Mononuclear cell (primary cell): ENCODE data around the gene KRTAP10-2. TPM values are rescaled to one million over a fixed set of nuclear protein-coding genes. Genes with fewer than 3 reads are reported as not detected.
"Not testable (repeated sequence)": the region's sequence is repeated elsewhere in the genome, so short reads cannot be mapped to it uniquely, and the experiment has no call there.

Source experiments
- H3K27me3 ChIP-seq: 2 replicates; pipeline ENCODE4 v1.6.0; 2011; ENCODE audit warnings: low read length, control low read depth; ENCODE audit not compliant: insufficient read depth
- H3K4me1 ChIP-seq: 2 replicates; pipeline ENCODE4 v1.5.1; 2011; ENCODE audit warnings: mild to moderate bottlenecking, low read length, control low read depth; ENCODE audit not compliant: insufficient read depth
- H3K4me3 ChIP-seq: 2 replicates; pipeline ENCODE4 v1.5.1; 2011; ENCODE audit warnings: mild to moderate bottlenecking, low read length, moderate library complexity
- H3K9me3 ChIP-seq: 2 replicates; pipeline ENCODE4 v1.5.1; 2011; ENCODE audit warnings: low read depth, mild to moderate bottlenecking, control low read depth, low read length
- total RNA-seq: library from RNA; depleted of rRNA; stranded (reverse); fragments of >200 nt; gene quantifications from one replicate; pipeline ENCODE4 v1.2.3, GENCODE V29; 2012

The KRTAP10-2 gene
- total RNA-seq, 1 donor, result not detected

- Histone ChIP-seq H3K4me3 (no peak overlapping the region), H3K9me3 (no peaks in the 10 kb centered on the region), H3K4me1 (peaks cover 10% of the 10 kb centered on the region), H3K27me3 (no peaks in the 10 kb centered on the region)
Observed at GRCh38 chr21:44511938-44512275, 39.4 kb downstream of the KRTAP10-2 start.

- no peaks in the 10 kb centered on the region for H3K9me3 ChIP-seq
- no peak overlapping the region for H3K4me3 ChIP-seq
Observed at GRCh38 chr21:44511219-44511937, 39.9 kb downstream of the KRTAP10-2 start.

DNA sequence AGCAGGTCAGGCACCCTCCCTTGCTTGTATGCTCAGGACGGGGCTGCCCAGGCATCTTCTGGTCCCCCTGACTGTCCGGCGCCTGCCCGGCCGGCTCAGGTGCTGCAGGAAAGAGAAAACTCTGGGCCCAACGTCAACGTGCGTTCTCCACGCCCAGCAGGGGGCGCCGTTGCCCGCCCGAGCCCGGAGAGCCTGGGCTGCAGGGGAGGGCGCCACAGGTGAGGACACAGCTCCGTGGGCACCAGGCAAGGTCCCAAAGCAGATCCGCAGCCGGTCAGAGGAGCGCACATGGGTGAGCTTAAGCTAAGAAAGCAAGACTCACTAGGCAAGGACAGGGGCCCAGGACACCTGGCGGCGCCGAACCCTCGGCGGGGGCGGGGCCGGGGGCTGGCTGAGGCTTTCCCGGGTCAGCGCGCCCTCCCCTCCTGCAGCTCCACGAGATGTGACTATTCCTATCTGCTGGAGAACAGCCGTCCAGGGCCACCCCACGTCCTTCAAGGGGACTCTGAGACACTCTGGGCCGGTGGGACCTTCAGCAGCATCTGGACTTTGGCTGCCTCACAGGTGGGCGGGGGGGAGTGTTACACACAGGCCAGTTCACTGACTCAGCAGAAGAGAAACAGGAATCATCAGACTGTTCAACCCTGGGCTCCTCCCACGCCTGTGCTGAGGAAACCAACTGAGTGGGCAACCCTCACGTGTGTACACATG, 40.6 kb downstream of the KRTAP10-2 start:
- peak overlapping the region; percentile 15 for H3K4me3 ChIP-seq

More at GRCh38 chr21:44511219-44511937, 39.9 kb downstream of the KRTAP10-2 start:
- Histone ChIP-seq H3K27me3 (no peaks in the 10 kb centered on the region), H3K4me1 (peaks cover 10% of the 10 kb centered on the region)

DNA sequence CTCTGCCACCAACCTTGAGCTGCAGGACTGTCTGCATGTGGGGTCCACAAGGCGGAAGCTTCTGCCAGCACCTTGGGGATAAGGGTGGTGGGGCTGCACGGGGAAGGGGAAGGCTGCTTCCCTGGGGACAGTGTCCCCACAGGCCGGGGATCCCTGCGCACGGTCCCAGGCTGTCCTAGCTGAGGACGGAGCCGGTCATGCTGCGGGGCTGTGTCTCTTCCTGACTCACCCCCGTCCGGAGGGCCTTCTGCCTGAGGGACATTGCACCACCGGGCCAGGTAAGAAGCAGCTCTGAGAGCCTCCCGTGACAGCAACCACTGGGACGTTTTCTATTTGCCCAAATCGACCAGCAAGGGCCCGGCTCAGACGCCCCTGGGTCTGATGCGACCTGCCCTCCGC, 41.2 kb downstream of the KRTAP10-2 start:
- H3K27me3 ChIP-seq, result no peaks in the 10 kb centered on the region
- H3K4me3 ChIP-seq, result no peak overlapping the region
- peaks cover 10% of the 10 kb centered on the region for H3K4me1 ChIP-seq
- no peaks in the 10 kb centered on the region for H3K9me3 ChIP-seq

More for the DNA sequence above, 40.6 kb downstream of the KRTAP10-2 start:
- H3K9me3 ChIP-seq, result no peaks in the 10 kb centered on the region
- no peaks in the 10 kb centered on the region for H3K27me3 ChIP-seq
- H3K4me1 ChIP-seq, result peaks cover 10% of the 10 kb centered on the region

DNA sequence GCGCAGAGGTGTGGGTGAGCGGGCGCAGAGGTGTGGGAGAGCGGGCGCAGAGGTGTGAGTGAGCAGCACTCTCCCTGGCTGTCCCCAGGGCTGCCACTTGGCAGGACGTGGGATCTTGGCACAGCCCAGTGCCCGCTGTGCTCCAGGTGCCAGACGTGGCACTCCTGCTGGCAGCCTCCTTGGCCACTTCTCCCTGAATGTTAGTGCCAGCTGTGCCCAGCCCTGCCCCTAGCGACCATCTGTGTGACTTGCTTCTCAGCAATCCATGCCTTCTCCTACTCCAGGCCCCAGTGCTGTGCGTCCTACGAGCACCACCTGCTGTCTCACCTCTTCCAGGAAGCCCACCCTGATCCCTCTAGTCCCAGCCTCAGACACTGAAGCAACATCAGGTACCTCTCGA, 41.8 kb downstream of the KRTAP10-2 start:
- H3K4me3 ChIP-seq, result no peak overlapping the region
- H3K4me1 ChIP-seq, result peaks cover 10% of the 10 kb centered on the region
- no peaks in the 10 kb centered on the region for H3K9me3 ChIP-seq
- H3K27me3 ChIP-seq, result no peaks in the 10 kb centered on the region

GRCh38 chr21:44508711-44509445, 42.4 kb downstream of the KRTAP10-2 start:
- Histone ChIP-seq H3K27me3 (no peaks in the 10 kb centered on the region), H3K4me3 (no peak overlapping the region), H3K4me1 (peaks cover 14% of the 10 kb centered on the region), H3K9me3 (no peaks in the 10 kb centered on the region)

DNA sequence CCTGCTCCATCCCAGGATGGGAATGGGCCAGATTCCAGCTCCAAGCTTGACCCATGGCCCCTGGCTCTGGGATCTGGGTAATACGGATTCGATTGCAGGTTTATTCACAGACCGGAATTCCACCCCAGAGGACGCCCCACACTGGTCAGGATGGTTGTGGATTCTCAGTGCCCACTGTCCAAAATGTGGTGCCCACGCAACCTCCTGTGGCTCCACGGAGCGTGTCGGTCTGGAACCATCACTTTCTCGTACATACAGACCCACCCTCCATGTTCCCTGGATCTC, 42.9 kb downstream of the KRTAP10-2 start:
- Histone ChIP-seq H3K9me3 (no peaks in the 10 kb centered on the region), H3K4me1 (peaks cover 14% of the 10 kb centered on the region), H3K4me3 (no peak overlapping the region), H3K27me3 (no peaks in the 10 kb centered on the region)

DNA sequence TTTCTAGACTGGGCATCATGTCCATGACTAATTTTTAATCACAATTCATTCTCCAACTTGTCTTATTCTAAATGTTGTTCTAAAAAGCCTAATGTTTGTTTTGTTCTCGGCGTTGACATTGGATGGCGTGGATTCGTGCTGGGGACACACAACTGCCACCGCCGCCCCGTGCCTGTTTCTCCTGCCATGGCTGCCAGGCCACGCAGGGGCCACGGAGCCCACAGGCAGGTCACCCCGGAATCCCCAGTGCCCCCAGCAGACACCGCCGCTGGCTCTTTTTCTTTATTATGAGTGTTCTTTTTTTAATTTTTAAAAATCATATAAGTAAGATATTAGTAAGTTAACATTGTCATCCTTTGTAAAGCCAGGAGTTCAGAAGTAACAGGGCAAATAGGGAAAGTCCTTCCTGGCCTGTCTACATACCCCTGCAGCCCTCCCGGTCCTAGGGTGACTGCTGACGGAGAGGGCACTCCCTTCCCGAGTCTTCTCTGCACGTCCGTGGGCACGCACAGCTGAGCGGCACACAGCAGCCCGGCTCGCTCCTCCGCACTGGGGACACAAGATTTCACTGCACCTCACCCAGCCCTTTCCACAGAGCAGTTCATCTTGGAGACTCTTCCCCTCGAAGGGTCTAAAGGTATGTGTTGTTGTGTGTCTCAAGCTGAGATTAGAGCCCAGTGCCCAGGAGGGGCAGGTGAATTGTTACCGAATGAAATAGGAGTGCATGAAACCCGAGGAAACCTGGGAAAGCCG, 43.5 kb downstream of the KRTAP10-2 start:
- Histone ChIP-seq H3K27me3 (no peaks in the 10 kb centered on the region), H3K4me1 (peaks cover 14% of the 10 kb centered on the region), H3K9me3 (no peaks in the 10 kb centered on the region), H3K4me3 (no peak overlapping the region)

GRCh38 chr21:44506279-44507255, 44.7 kb downstream of the KRTAP10-2 start:
- Histone ChIP-seq H3K4me1 (peaks cover 14% of the 10 kb centered on the region), H3K9me3 (no peaks in the 10 kb centered on the region), H3K4me3 (no peak overlapping the region), H3K27me3 (no peaks in the 10 kb centered on the region)

DNA sequence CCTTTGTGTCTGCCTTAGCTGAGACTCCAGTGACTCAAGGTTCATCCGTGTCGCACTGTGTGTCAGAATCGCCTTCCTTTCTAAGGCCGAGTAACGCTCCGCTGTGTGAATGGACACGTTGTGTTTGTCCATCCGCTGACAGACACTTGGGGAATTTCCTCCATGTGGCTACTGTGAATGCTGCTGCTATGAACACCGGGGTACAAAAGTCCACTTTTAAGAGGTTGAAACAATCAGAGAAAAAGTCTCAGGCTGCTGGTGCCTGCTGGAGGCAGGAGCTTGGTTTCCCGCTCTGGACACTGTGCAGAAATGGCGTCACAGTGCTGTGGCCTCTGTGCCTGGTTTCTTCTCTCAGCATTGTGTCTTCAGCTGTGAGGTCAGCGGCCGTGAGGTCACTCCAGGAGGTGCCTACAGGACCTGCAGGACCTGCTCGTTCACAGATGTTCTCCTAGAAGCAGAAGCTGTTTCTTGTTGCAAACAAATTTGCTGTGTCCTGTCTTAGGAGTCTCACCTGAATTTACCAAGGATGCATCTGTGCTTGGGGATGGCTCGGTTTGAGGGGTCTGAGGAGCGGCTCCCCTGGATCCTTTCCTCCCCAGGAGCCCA, 45.5 kb downstream of the KRTAP10-2 start:
- Histone ChIP-seq H3K4me3 (no peak overlapping the region), H3K27me3 (no peaks in the 10 kb centered on the region), H3K4me1 (peaks cover 12% of the 10 kb centered on the region), H3K9me3 (no peaks in the 10 kb centered on the region)

- Histone ChIP-seq H3K27me3 (no peaks in the 10 kb centered on the region), H3K9me3 (no peaks in the 10 kb centered on the region)
Observed at GRCh38 chr21:44503901-44504399, 47.4 kb downstream of the KRTAP10-2 start.

GRCh38 chr21:44503006-44503889, 48.1 kb downstream of the KRTAP10-2 start:
- not testable (repeated sequence) for H3K4me3 ChIP-seq, H3K9me3 ChIP-seq, H3K27me3 ChIP-seq, H3K4me1 ChIP-seq

More at GRCh38 chr21:44503901-44504399, 47.4 kb downstream of the KRTAP10-2 start:
- Histone ChIP-seq H3K4me1 (peaks cover 5% of the 10 kb centered on the region), H3K4me3 (no peak overlapping the region)
